GM19240 (cell line): ENCODE results near the gene CLCNKA.
"Not testable (repeated sequence)": the region's sequence is repeated elsewhere in the genome, so short reads cannot be mapped to it uniquely, and the experiment has no call there.

Experiments
- DNase-seq: peaks from one replicate; pipeline ENCODE4 v3.0.0; 2011; ENCODE audit warnings: low spot score; ENCODE audit not compliant: insufficient read length

Gene CLCNKA

GRCh38 chr1:15997637-15998280 lies 24.1 kb upstream of the CLCNKA start:
- no peak for DNase-seq

GRCh38 chr1:15998929-15999328 lies 22.9 kb upstream of the CLCNKA start:
- no peak for DNase-seq

DNA sequence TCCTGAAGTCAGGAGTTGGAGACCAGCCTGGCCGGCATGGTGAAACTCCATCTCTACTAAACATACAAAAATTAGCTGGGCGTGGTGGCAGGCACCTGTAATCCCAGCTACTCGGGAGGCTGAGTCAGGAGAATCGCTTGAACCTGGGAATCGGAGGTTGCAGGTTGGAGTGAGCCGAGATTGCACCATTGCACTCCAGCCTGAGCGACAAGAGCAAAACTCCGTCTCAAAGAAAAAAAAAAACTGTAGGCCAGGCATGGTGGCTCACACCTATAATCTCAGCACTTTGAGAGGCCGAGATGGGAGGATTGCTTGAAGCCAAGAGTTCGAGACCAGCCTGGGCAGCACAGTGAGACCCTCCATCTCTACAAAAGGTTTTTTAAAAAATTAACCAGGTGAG lies 20.6 kb upstream of the CLCNKA start:
- not testable (repeated sequence) for DNase-seq

- DNase-seq = no peak
These were observed 16.2 kb upstream of the CLCNKA start for GRCh38 chr1:16005597-16005996.

DNA sequence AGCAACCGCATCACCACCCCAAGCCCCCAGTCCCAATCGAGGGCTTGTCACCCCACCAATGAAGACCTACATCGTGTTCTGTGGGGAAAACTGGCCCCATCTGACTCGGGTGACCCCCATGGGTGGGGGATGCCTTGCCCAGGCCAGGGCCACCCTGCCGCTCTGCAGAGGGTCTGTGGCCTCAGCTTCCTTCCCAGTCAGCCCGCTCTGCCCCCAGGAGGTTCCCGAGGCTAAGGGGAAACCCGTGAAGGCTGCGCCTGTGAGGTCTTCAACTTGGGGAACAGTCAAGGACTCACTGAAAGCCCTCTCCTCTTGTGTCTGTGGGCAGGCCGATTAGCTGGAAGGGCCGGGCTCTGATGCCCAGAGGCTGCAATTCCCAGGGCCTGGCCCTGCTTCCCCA lies 15.8 kb upstream of the CLCNKA start:
- no peak for DNase-seq

- no peak for DNase-seq
These were observed 15.0 kb upstream of the CLCNKA start for GRCh38 chr1:16006552-16007485.

- DNase-seq = no peak
These were observed 14.0 kb upstream of the CLCNKA start for GRCh38 chr1:16007671-16008341.

- DNase-seq = peak; percentile 57
These were observed 12.8 kb upstream of the CLCNKA start for GRCh38 chr1:16009030-16009460.

DNA sequence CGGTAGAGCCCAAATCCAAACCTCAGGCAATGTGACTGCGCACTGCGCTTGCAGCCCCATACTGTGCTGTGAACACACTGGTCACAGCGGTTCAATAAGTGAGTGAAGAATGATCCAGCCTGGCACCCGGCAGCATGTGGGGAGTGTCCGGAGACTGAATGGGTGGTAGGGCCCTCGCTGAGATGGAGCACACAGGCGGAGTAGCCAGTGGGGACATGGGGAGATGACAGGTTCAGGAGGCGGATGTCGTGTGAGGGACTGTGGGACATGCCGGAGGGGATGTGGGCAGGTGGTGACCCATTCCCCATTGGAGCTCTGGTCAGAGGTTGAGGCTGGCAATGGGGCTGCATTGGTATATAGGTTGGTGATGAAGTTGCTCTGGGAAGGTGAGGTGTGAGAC lies 12.2 kb upstream of the CLCNKA start:
- no peak for DNase-seq

- DNase-seq = no peak
These were observed 11.0 kb upstream of the CLCNKA start for GRCh38 chr1:16010837-16011236.

- DNase-seq = no peak
These were observed 9.8 kb upstream of the CLCNKA start for GRCh38 chr1:16011936-16012589.

GRCh38 chr1:16012590-16013219 lies 9.1 kb upstream of the CLCNKA start:
- DNase-seq = no peak

DNA sequence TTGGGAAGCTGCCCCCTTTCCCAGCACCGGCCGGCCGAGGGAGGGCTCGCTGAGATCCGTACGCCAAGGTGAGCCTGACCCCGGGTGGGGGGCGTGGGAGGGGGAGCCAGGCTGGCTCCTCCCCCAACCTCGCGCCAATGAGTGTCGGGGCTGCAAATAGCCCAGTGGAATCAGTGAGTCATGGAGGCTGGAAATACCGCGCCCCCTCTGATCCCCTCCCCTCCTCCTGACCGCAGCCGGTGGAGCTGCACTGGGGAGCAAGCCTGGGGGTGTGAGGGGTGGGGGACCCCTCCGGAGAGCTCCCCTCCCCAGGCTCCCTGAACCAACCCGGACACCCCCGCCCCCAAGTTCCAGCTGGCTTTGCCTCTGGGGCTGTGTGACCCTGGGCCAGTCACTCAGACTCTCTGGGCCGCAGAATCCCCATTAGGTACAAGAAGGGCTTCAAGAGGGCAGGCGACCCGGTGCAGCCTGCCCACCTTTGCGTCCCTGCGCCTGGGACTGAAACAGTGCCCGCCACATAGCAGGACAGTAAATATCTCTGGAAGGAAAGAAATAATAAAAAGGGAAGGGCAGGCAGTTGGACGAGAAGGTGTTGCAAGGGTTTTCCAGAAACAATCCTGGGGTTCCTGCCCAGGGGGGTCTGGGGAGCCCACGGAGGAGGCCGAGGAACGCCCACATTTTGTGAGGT lies 8.5 kb upstream of the CLCNKA start:
- no peak for DNase-seq

- no peak for DNase-seq
These were observed 8.0 kb upstream of the CLCNKA start for GRCh38 chr1:16013908-16014258.

DNA sequence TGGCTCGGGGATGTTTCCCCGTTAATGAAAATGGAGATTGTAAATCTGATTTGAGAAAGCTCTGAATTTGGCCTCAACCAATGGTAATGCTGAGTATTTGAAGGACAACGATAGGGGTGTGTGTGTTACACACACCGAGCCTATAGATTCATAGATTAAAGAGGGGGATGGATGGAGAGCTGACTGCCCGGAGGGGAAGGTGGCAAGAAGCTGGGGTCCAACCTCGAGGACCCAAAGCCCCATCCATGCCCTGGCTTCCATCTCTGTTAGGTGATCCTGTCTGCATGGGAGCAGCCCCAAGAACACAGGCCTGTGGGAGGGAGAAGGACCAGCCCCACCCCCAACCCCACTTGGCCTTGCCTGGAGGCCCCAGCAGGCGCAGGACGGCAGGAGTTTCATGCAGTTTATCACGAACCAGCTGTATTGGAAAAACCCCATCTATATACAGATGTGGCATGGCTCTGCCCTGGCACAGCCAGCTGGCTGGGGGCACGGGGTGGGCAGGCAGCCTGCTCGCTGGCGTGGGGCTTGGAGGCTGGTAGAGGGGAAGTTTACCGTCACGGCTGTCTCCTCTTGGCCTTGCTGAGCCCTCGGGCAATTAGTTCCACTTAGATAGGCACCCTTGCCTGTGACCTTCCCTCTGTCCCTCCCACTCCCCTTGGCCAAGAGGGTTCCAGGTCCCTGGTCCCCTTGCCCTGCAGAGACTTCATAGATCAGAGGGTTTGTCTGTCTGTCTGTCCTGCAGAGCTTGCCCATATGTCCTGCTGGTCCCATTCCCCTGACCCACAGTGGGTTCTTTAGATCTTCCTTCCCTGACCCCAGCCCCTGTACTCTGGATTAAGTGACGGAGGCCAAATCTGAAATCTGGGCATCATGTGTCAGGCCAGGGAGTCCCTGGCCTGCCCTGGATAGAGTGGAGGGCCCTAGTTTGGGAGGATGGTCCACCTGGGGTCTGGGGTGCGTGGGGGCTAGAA lies 7.0 kb upstream of the CLCNKA start:
- no peak for DNase-seq

GRCh38 chr1:16015491-16015890 lies 6.3 kb upstream of the CLCNKA start:
- DNase-seq = no peak

GRCh38 chr1:16015960-16016901 lies 5.6 kb upstream of the CLCNKA start:
- DNase-seq = no peak

DNA sequence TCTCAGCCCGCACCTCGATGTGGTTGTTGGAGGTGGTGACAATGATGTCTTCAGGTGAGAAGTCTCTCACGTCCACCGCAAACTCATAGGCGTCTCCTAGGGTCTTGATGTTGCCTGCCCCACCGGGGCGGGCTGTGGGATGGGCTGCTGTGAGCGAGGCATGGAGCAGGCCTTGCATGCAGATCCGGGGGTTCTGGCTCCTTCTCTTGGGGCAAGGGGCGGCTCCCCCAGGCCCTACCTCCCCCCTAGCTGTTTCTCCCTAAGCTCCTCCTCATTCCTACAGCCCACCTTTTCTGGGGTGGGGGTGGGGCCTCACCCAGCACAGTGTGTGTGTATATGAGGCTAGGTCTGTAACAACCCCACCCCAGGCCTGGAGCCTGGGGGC lies 4.8 kb upstream of the CLCNKA start:
- no peak for DNase-seq
